RWPE2 (cell line): ENCODE data around the gene SIT1.

Experiments
- ATAC-seq: fragments of 200-7000 bp; cut with Tn5 transposase; 3 replicates; pipeline ENCODE4 v1.9.1; 2021; ENCODE audit warnings: low read depth
- DNase-seq: peaks from one replicate; pipeline ENCODE4 v3.0.0-alpha.2; 2020; ENCODE audit warnings: low spot score
- H3K27ac ChIP-seq: fragments of 450-650 bp; 2 replicates; pipeline ENCODE4 v1.5.1; 2017; ENCODE audit warnings: mild to moderate bottlenecking; ENCODE audit not compliant: poor library complexity, severe bottlenecking
- H3K27me3 ChIP-seq: fragments of 250-450 bp; sonication (Bioruptor Pico); 2 replicates; pipeline ENCODE4 v1.5.1; 2021; ENCODE audit warnings: mild to moderate bottlenecking, moderate library complexity; ENCODE audit not compliant: insufficient read depth, poor library complexity, severe bottlenecking
- H3K36me3 ChIP-seq: fragments of 250-450 bp; sonication (Bioruptor Pico); 2 replicates; pipeline ENCODE4 v1.5.1; 2020; ENCODE audit warnings: low read depth, mild to moderate bottlenecking, moderate library complexity
- H3K4me1 ChIP-seq: fragments of 250-450 bp; sonication (Bioruptor Pico); 2 replicates; pipeline ENCODE4 v1.5.1; 2021; ENCODE audit warnings: mild to moderate bottlenecking, moderate library complexity; ENCODE audit not compliant: insufficient read depth, poor library complexity, severe bottlenecking
- H3K4me3 ChIP-seq: fragments of 250-450 bp; sonication (Bioruptor Pico); 2 replicates; pipeline ENCODE4 v1.5.1; 2021; ENCODE audit warnings: mild to moderate bottlenecking, moderate library complexity; ENCODE audit not compliant: severe bottlenecking
- H3K9me3 ChIP-seq: fragments of 250-450 bp; sonication (Bioruptor Pico); 2 replicates; pipeline ENCODE4 v1.5.1; 2021; ENCODE audit warnings: mild to moderate bottlenecking, moderate library complexity; ENCODE audit not compliant: severe bottlenecking
- CTCF ChIP-seq: fragments of 450-650 bp; IDR thresholded peaks from one replicate; pipeline ENCODE4 v1.5.1; 2017; ENCODE audit warnings: mild to moderate bottlenecking, moderate library complexity; ENCODE audit not compliant: poor library complexity, severe bottlenecking

Gene SIT1

DNA sequence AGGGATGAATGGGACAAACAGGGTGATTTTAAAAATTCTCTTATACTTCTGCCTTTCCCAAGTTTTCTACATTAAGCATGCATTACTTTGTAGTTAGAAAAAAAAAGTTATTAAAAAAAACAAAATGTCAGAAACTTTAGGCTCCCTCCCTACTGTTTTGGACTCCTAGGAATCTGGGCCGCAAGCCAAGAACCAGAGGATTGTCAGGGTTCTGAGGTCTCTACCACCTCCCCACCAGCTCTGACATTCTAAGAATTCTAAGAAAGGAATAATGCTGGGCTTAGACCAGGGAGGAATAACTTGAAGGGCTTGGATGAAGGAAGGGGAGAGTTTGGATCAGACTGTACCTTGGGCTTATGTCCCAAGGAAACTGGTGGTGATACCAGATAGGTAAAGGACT, 15.3 kb upstream of the SIT1 start:
- peaks cover 24% of the 10 kb centered on the region for H3K4me1 ChIP-seq
- no peak overlapping the region for H3K4me3 ChIP-seq
- no peaks in the 10 kb centered on the region for H3K9me3 ChIP-seq
- H3K27ac ChIP-seq = peak overlapping the region; percentile 74
- TF ChIP-seq CTCF = no peak
- H3K36me3 ChIP-seq = peaks cover 16% of the 10 kb centered on the region
- ATAC-seq (no peak), DNase-seq (no peak)
- no peaks in the 10 kb centered on the region for H3K27me3 ChIP-seq

DNA sequence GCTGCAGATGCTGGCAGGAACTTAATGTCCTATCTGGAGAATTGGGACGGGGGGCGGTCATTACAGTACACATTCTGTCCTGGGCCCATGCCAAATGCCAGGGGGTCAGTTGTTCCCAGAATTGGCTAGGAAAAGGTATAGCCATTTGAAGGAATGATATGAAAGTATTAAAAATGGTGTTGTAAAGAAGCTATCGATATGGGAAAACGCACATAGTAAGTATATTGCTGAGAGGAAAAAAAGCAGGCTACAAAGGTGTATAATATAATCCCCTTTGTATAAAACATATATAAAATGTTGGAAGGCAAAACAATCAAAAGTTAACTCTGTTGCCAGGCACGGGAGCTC, 14.7 kb upstream of the SIT1 start:
- peak overlapping the region; percentile 74 for H3K27ac ChIP-seq

GRCh38 chr9:35664531-35665470, 14.1 kb upstream of the SIT1 start, which contains the start of gene ARHGEF39:
Gene ARHGEF39, minus strand, starts transcription at chr9:35665195. Its CDS starts 26 bp downstream, at chr9:35665169.
- peak within 1 kb of the TSS; percentile 39 for H3K4me3 ChIP-seq
- H3K4me1 ChIP-seq = peaks cover 24% of the 10 kb centered on the region
- H3K27me3 ChIP-seq = no peaks in the 10 kb centered on the region
- H3K36me3 ChIP-seq = peaks cover 28% of the 10 kb centered on the region
- peak; percentile 78 for ATAC-seq
- H3K27ac ChIP-seq = peak within 1 kb of the TSS; percentile 74
- no peaks in the 10 kb centered on the region for H3K9me3 ChIP-seq
- DNase-seq = no peak
- TF ChIP-seq CTCF = peak; percentile 63

More for the DNA sequence above, 14.7 kb upstream of the SIT1 start:
- peak overlapping the region; percentile 39 for H3K4me3 ChIP-seq
- no peaks in the 10 kb centered on the region for H3K27me3 ChIP-seq
- peaks cover 22% of the 10 kb centered on the region for H3K36me3 ChIP-seq
- peak; percentile 33 for TF ChIP-seq CTCF
- no peak for ATAC-seq
- H3K4me1 ChIP-seq = peaks cover 24% of the 10 kb centered on the region
- no peak for DNase-seq
- no peaks in the 10 kb centered on the region for H3K9me3 ChIP-seq

DNA sequence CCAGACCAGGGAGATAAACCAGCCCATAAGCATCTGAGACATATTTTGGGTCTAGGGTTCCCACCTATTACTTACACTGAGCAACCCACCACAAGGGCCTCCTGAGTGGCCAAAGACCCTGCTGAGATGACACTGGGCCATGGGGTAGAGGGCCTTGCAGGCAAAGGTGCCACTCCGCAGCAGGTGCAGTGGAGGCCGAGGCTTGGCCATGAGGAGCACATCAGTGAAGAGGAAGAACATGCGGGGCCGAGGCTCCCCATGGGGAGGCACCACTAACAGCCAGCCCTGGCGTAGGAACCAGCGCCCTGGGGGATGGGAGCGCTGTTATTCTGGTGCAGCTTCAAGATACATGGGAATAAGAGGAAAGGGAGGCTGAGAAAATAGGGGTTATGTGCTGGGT, 11.7 kb upstream of the SIT1 start:
- Histone ChIP-seq H3K9me3 (no peaks in the 10 kb centered on the region), H3K36me3 (peaks cover 34% of the 10 kb centered on the region), H3K4me1 (peaks cover 21% of the 10 kb centered on the region), H3K27me3 (no peaks in the 10 kb centered on the region), H3K27ac (peak overlapping the region; percentile 76), H3K4me3 (no peak overlapping the region)
- ATAC-seq = no peak
- no peak for DNase-seq
- TF ChIP-seq CTCF = no peak

- Histone ChIP-seq H3K27me3 (no peaks in the 10 kb centered on the region), H3K27ac (peak overlapping the region; percentile 76), H3K4me1 (peaks cover 21% of the 10 kb centered on the region), H3K36me3 (peaks cover 34% of the 10 kb centered on the region), H3K4me3 (no peak overlapping the region), H3K9me3 (no peaks in the 10 kb centered on the region)
- DNase-seq (no peak), ATAC-seq (no peak)
- TF ChIP-seq CTCF = no peak
Observed at GRCh38 chr9:35661756-35662350, 11.1 kb upstream of the SIT1 start.
